C1 segment of cervical spinal cord (tissue), 14 donors: Measurements from ENCODE around the gene FRAT2.

ENCODE experiments used
- DNase-seq, 14 donors: peaks; one replicate each; lab custom pipeline; 2025; lab: John Stamatoyannopoulos, UW

FRAT2 gene

GRCh38 chr10:97327348-97328294 lies 6.9 kb downstream of the FRAT2 start:
- no peak for DNase-seq

- no peak for DNase-seq
Measured at GRCh38 chr10:97325754-97326153, 8.8 kb downstream of the FRAT2 start.

- DNase-seq = no peak
Measured at GRCh38 chr10:97323501-97323900, 11.0 kb downstream of the FRAT2 start.

GRCh38 chr10:97321804-97322190 lies 12.7 kb downstream of the FRAT2 start:
- peak in 2 of 14 donors; percentile 3 to 34 for DNase-seq

- peak in 13 of 14 donors; percentile 4 to 70 (median 37) for DNase-seq
Measured at GRCh38 chr10:97321032-97321803, 13.3 kb downstream of the FRAT2 start.

- DNase-seq = peak in 3 of 14 donors; percentile 34 to 40 (median 35)
Measured at GRCh38 chr10:97320480-97321031, 14.0 kb downstream of the FRAT2 start.

- peak in 12 of 14 donors; percentile 7 to 68 (median 46) for DNase-seq
Measured at GRCh38 chr10:97319671-97320479, 14.7 kb downstream of the FRAT2 start.

GRCh38 chr10:97318772-97319651 lies 15.5 kb downstream of the FRAT2 start, which contains the start of gene FRAT1:
TSS of gene FRAT1 (plus strand) at chr10:97319271. CDS start at chr10:97319454, 183 bp downstream.
- DNase-seq = peak; percentile 52 to 97 (median 90)

GRCh38 chr10:97314671-97315070 lies 19.9 kb downstream of the FRAT2 start:
- no peak for DNase-seq

GRCh38 chr10:97312897-97313296 lies 21.6 kb downstream of the FRAT2 start:
- DNase-seq = no peak

- DNase-seq = no peak
Measured at GRCh38 chr10:97311111-97311626, 23.4 kb downstream of the FRAT2 start.

- DNase-seq = no peak
Measured at GRCh38 chr10:97307866-97308780, 26.4 kb downstream of the FRAT2 start.

- DNase-seq = no peak
Measured at GRCh38 chr10:97307441-97307840, 27.1 kb downstream of the FRAT2 start.

- DNase-seq = no peak
Measured at GRCh38 chr10:97302088-97302791, 32.3 kb downstream of the FRAT2 start.

- DNase-seq = no peak
Measured at GRCh38 chr10:97300980-97301379, 33.5 kb downstream of the FRAT2 start.

- no peak for DNase-seq
Measured at GRCh38 chr10:97298223-97298571, 36.3 kb downstream of the FRAT2 start.

GRCh38 chr10:97297556-97298222 lies 36.8 kb downstream of the FRAT2 start:
- DNase-seq = no peak

- DNase-seq = no peak
Measured at GRCh38 chr10:97292862-97293198, 41.7 kb downstream of the FRAT2 start.
